Activated CD8-positive, alpha-beta memory T cell treated with anti-CD3 and anti-CD28 coated beads for 48 hours (primary cell): ENCODE data around the gene GABRG3.

ENCODE experiments used
- DNase-seq, 3 experiments: peaks; one replicate each; pipeline ENCODE4 v3.0.0-alpha.2; 2020; ENCODE audit warnings: low read depth in 2 of 3, low spot score in 2 of 3

The GABRG3 gene

DNA sequence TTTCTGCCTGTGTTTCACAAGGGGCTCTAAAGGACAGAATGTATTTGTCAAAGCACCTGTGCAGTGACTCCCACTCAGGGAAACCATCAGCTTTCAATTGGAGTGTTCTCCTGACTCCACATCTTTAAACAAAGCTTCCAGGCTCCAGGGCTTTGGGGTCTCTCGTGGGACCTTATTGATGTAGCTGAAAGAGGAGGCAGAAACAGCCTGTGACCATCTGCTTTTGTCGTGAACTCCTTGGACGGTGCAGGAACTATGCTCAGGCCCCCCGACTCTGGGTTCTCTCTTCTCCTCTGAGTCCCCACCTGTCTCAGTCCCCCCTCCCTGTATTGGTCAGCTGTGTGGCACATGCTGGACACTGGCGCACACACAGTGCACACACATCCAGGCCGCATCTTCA lies 486.8 kb downstream of the GABRG3 start:
- no peak for DNase-seq

DNA sequence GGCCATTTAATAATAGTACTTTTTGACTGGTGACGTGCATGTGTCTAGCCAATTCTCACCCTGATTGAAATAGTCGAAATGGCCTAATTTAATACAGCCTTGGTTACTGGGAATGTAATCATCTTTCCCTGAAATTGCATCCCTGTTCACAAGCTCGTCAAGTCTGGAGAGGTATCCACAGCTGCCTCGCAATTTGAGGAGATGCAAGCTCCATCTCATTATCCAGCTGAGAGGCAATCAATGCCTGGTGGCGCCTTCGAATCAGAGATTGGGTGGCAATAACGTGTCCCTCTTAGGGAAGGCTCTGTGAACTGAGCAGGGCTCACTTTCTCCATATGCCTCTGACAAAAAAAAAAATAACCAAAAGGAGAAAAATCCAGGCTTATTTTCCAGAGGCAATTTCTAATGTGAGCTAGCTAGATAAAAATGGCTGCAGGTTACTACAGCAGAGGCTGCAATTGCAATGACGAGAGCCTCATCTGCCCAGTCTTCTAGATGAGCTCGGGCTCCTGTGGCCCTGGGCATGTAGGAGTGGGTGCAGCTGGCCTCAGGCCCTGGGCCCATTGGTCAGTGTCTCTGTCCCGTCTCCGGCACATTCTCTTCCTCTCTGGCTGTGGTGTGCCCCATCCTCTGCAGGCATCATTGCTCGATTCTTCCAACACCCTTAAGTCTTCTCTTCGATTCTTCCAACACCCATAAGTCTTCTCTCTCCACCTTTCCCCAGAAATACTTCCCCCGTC lies 487.5 kb downstream of the GABRG3 start:
- DNase-seq = no peak

DNA sequence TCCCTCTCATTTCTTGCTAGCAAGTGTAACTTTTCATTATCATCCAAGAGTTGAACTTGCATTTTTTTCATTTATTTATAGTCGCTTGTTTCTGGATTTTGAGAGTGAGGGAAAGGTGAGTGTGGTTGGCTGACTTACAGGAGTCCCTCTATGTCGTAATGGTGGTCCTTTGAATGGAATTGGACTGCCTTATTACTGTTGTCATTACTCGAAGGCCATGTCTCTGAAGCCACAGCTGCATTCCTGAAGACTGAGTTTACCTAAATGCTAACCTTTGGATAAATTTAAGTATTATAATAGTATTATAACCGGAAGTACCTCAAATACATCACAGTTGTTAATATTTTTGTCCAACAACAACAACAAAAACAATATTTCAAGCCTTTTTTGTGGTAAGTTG lies 488.9 kb downstream of the GABRG3 start:
- DNase-seq = no peak

GRCh38 chr15:27461181-27461580 lies 490.2 kb downstream of the GABRG3 start:
- no peak for DNase-seq

- DNase-seq = no peak
These were observed 492.6 kb downstream of the GABRG3 start for GRCh38 chr15:27463525-27464088.

DNA sequence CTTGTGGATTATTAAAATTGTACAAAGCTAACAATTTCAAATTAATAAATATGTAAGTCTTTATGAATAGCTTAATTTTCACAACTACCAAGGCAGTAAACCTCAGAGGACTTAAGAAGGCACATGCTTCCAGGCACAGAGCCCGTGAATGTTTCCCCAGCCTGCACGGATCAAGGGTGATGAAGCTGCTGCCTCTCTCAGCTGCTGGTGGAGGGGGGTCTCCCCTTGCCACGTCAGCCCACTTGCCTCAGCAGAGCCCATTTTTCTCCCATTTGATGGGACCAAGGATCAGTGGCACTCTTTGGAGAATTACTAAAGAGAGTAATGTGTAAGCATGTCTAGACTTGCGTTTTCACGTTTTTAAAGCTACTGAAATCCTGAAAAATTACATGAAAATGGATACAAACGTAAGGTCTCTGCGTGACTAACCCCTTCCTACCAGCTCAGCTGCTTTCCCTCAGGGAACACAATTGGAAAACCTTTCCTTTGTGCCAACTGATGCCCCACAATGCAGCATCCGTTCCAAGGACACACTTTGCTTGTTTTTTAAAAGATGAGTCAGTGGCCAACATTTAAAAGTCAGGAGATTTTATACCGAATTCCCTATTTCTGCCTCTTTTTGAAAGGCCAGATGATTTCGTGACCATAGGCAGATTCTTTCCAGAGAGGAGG lies 494.1 kb downstream of the GABRG3 start:
- no peak for DNase-seq

DNA sequence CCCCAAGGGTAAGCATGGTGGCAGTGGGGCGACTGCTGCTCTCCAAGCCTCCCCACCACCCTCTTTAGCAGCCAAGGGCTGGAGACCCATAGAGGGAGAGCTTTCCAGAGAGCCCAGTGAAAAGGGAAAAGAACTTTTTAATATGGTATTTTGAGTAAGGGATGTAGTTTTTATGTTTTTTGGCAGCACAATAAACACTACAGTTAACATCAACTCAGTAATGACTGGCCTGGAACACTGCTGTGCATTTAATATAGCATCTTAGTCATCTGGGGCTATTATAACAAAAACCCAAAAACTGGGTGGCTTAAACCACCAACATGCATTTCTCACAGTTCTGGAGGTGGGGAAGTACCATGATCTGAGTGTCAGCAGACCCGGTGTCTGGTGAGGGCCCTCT lies 495.8 kb downstream of the GABRG3 start:
- no peak for DNase-seq

GRCh38 chr15:27468151-27468591 lies 497.2 kb downstream of the GABRG3 start:
- no peak for DNase-seq

DNA sequence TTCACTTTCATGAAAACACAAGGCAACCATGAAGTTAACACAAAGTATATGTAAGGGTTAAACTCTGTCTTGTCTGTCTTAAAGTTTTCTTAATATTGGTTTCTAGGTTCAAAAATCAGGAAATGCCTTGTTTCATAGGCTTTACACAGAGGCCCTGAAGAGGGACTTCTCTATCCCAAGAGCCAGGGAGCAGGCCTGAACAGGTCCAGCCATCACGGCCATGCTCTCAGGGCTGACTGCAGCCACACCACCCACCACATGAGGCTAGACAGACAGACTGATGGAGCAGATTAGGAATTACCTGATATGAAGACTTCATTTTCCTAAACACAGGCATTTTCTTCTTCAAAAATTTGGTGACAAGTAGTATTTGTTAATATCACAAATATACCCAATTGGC lies 502.9 kb downstream of the GABRG3 start:
- DNase-seq = no peak

GRCh38 chr15:27475395-27475794 lies 504.4 kb downstream of the GABRG3 start:
- no peak for DNase-seq

- DNase-seq = no peak
These were observed 508.5 kb downstream of the GABRG3 start for GRCh38 chr15:27479296-27480140.

DNA sequence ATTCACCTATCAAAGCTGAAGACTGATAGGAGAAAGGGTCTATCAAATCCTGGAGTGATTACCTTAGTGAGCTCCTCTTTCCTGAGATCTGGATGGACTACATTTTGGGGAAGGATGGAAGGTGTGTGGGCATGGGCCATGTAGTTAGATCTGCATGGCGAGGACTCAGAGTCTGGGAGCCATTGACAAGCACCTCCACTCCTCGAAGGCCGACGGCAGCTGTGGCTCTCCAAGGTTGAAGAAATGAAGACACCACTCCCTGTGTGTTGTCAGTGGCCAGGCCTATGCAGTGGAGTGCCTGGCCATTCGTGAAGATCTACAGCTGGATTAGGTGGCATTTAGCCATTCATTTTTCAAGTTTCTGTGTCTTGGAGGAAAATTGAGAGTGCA lies 509.2 kb downstream of the GABRG3 start:
- DNase-seq = no peak

GRCh38 chr15:27480642-27481041 lies 509.7 kb downstream of the GABRG3 start:
- no peak for DNase-seq

DNA sequence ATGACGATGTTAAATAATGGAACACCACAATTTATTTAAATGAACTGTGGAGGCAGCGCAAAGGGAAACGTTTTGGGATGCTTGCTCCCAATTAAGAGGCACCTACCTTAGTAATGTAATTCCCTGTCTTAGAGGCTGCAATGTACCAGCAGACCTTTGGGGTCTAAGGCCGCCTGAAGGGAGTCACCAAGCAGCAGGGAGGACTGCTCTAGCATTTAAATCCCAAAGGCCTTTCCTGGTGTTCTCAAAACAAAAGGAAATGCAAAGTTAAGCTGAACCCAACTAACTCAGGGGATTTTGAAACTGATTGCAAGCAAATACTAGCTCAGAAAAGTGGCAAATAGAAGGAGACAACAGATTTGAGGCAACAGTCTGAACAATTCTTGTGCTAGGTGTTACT lies 510.8 kb downstream of the GABRG3 start:
- DNase-seq = no peak

DNA sequence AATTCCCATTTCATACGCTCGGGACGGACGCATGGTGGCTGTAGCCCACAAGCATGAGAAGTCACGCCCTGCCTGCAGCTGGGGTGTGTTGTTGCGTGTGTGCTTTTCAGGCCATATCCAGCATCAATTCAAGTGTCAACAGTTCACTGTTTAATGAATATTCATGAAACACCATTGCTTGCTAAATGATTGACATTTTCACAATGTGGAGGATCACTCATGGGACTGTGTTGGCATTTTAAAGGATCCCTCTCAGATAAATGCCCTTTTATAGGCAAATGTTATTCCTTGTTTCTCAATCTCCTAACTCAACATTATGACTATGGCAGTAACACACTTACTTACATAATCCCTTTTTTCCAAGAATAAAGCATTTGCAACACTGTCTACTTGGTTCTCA lies 511.3 kb downstream of the GABRG3 start:
- no peak for DNase-seq

DNA sequence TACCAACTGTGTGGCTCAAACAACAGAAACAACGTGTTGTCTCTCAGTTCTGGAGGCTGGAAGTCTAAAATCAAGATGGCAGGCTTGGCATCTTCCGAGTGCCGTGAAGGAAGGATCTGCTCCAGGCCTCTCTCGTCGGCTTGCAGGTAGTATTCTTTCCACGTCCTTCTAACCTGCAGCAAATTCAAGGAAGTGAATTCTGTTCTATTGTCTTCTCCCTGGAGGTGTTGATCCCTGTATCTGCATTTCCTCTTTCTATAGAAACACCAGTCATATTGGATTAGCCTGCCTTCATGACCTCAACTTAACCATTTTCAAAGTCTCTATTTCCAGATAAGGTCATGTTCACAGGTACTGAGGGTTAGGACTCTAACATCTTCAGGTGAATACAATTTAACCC lies 512.1 kb downstream of the GABRG3 start:
- no peak for DNase-seq

DNA sequence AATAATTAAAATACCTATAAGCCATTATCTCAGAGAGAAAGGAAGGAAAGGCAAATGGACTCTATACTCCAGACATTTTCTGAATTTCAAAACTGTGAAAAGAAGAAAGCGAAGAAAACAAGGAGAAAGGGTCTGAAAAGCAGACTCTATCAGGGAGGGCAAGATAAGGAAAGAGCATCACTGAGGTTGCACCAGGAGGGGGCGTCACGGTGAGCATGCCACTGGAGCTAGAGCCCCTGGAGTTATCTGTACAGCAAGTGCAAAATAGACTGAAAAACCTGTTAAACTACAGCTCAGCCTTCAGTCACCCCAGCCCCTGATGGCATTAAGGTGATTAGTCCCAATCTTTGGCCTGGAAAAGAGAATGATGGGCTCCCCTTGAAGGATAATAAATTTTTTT lies 514.3 kb downstream of the GABRG3 start:
- DNase-seq = no peak

DNA sequence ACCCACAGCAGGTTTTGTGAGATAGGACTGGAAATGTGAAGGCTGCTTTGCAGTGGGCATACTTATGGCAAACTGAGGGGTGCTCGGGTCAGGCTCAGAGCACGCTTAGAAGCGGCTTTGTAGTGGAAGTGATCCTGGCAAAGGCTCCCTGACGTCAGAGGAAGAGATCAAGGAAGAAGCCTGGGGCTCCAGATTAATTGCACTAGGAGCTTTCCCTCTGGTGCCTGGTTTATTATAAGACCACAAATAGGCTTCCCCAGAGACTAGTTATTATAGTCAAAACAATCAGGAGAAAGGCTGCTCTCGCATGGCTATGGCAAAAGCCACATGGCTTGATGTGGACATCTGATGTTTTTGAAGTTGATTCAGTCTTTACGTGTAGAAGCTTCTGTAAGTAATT lies 515.1 kb downstream of the GABRG3 start:
- DNase-seq = no peak

GRCh38 chr15:27486683-27487647 lies 516.0 kb downstream of the GABRG3 start:
- no peak for DNase-seq

- DNase-seq = no peak
These were observed 516.9 kb downstream of the GABRG3 start for GRCh38 chr15:27487846-27488245.
